NCI-H446 (cell line): ENCODE data around the gene CDC14A.
"Not testable (repeated sequence)": the region's sequence is repeated elsewhere in the genome, so short reads cannot be mapped to it uniquely, and the experiment has no call there.

Experiments used
- DNase-seq, 2 experiments: peaks; one replicate each; lab custom pipeline; 2025; lab: John Stamatoyannopoulos, UW

CDC14A gene

DNA sequence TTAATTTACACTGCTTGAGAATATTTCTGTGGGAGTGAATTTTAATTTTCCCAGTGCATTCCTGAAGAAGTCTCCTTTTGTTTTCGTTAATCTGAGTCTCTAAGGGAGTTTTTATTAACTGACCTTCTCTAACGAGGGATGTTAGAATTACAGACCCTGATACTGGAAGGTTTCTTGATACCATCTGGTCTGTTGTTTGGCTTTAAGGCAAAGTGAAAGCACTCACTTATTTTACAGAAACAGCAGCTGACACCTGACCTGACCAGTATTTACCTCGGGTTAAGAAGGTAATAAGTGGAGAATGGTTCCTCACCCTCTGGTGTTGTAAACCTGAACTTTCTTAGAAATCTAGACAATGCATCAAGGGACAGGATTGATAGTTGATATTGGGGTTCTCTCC, 12.4 kb downstream of the CDC14A start:
- no peak for DNase-seq

DNA sequence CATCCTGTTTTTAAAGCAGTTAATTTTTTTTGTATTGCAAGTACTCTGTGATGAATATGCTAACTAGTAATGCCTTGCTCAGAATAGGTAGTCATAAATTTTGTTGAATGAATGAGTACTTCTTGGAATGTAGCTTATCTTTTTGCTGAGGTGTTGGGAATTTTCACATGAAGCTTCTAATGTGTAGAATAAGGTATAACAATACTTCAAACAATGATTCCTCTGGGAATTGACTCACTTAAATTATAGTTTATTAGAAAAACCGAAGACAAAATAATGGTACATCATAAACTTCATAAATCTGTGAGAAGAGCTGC, 13.9 kb downstream of the CDC14A start:
- DNase-seq, result no peak

DNA sequence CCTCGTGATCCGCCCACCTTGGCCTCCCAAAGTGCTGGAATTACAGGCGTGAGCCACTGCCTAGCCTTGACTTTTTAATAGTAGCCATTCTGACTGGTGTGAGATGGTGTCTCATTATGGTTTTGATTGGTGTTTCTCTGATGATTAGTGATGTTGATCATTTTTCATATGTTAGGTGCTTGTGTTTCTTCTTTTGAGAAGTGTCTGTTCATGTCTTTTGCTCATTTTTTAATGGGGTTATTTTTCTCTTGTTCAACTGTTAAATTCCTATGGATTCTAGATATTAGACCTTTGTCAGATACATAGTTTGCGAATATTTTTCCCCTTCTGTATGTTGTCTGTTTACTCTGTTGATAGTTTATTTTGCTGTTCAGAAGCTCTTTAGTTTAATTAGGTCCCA, 17.0 kb downstream of the CDC14A start:
- DNase-seq, result not testable (repeated sequence)

DNA sequence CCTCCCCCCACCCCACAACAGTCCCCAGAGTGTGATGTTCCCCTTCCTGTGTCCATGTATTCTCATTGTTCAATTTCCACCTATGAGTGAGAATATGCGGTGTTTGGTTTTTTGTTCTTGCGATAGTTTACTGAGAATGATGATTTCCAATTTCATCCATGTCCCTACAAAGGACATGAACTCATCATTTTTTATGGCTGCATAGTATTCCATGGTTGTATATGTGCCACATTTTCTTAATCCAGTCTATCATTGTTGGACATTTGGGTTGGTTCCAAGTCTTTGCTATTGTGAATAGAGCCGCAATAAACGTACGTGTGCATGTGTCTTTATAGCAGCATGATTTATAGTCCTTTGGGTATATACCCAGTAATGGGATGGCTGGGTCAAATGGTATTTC, 21.6 kb downstream of the CDC14A start:
- DNase-seq, result not testable (repeated sequence)

DNA sequence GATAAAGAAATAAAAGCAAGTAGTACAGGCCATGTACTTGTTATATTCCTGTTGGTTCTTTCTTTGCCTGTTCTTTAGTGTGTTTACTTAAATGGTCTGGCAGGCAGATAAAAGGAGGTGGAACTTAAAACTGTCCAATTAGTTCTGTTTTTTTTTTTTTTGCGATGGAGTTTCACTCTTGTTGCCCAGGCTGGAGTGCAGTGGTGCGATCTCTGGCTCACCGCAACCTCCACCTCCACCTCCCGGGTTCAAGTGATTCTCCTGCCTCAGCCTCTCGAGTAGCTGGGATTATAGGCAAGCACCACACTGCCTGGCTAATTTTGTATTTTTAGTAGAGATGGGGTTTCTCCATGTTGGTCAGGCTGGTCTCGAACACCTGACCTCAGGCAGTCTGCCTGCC, 24.6 kb downstream of the CDC14A start:
- not testable (repeated sequence) for DNase-seq

DNA sequence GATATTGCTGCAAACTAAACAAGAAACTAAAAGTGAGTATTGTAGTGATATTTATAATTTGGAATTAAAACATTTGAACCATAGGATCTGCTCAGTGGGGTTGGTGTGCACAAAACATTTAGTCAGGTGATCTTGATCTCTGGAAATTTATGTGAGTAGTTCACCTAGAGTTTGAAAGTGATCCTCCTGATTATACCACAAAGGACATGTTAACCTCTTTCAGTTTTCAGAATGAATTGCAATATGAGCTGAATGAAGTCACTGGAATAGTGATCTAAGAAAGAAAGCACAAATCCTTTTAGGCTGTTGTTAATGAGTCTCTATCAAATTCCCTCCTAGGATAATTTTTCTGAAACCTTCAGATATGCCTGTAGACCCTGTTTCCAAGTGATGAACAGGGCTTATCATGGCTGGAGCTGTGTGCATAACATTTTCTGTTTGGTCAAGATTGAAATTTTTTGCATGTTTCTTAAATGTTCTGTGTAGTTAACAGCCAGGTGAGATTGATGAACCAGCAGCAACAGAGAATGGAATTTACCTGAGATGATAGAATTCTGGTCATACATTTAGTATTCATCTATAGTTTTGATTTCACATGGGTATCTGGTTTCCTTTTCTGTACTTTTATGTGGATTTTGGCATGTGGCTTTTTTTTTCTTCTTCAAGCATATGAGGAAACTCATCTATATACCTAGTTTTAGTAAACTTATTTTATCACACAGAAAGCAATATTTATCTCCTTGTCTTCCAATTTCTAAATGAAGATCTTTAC, 25.5 kb downstream of the CDC14A start:
- DNase-seq, result no peak

DNA sequence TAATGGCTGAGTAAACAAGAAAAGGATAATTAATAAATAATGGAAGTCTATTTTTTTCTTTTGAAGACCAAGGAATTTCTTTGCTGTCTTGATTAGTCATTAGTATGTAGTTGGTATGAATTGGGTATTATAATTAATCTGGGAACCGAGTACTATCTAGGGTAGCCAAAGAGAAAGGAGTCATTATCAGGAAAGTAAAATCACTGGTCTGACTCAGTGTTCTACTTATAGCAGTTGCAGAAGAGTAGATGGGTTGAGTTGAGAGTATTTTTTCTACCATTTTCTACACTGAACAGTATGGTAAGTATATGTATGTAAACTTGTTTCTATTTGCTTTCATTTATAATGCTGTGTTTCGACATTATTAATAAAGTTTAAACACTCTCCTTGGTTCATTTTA, 26.6 kb downstream of the CDC14A start:
- no peak for DNase-seq

DNA sequence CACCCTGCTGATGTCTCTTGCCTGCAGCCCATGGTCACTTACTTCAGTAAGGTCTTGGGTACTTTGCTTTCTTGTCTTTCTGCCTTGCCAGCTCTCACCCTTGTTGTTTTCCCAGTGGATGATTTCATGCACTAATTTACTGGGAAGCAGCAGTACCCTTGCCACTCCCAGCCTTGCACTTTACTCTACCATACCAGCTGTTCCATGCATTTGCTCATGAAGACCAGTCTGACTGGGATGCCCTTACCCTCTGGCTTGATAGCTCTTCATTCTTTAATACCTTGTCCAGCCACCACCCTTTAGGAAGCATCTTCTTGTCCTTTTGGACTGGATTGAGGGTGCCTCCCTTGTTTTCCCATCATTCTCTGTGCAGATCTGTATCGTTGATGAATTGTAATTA, 28.3 kb downstream of the CDC14A start:
- no peak for DNase-seq

DNA sequence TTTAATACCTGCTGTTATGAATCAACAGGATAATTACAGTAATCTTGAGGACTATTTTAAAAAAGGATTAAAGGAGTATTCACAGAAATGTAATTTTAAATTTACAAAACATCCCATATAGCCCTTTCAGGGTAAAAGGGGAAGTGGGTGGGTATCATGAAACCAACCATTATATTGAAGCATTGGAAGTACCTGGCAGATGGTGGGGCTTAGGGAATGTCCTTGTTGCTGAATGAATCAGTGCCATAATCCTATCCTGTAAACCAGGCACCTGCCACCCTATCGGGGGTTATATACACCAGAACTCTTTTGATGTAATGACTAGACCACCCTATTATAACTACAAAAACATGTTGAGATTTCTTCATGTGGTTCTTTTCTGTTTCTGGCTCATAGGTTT, 30.4 kb downstream of the CDC14A start:
- no peak for DNase-seq

DNA sequence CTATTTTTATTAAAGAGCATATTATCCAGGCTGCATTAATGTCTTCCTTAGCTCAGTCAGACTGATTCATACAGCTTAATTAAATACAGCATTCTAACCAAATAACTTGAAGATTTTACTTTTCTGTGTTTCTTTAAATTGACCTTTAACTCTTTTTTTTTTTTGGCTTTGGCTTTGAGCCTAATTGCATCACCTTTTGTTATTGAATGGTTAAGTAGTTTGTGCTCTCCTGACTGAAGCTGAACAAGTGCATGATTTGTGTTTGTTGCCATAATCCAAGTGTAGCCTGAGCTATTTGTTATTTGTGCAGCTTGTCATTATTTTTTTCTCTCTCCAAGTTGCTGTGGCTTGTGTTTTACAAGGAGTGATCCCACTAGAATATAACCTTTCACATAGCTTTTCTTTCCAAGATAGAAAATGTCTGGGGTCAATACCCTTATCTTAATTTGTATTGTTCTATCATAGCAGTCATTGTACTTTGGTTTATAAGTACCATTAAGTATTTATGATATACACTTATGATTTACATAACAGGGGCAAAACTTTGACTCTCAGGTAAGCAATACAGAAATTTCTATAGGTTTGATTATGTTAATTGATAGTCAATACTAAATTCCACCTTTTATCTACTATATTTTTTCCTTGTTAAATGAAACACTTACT, 31.6 kb downstream of the CDC14A start:
- no peak for DNase-seq

DNA sequence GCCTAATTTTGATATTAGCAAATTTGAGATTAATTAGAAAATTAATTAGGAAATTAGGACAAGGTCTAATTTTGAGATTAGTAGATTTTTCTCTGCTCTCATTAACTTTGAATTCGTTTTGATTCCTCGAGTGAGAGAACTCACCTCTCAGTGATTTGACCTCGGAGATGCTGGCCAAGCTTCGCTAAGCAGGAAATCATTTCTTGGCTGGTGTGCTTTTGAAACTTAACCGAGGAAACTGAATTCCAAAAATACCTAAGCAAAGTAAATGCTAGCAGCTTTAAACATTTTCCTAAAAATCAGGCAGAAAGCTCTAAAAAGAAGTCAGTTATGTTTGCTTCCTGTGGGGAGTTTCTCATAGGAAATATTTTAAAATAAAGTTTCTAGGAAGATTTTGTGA, 34.9 kb downstream of the CDC14A start:
- DNase-seq, result no peak

DNA sequence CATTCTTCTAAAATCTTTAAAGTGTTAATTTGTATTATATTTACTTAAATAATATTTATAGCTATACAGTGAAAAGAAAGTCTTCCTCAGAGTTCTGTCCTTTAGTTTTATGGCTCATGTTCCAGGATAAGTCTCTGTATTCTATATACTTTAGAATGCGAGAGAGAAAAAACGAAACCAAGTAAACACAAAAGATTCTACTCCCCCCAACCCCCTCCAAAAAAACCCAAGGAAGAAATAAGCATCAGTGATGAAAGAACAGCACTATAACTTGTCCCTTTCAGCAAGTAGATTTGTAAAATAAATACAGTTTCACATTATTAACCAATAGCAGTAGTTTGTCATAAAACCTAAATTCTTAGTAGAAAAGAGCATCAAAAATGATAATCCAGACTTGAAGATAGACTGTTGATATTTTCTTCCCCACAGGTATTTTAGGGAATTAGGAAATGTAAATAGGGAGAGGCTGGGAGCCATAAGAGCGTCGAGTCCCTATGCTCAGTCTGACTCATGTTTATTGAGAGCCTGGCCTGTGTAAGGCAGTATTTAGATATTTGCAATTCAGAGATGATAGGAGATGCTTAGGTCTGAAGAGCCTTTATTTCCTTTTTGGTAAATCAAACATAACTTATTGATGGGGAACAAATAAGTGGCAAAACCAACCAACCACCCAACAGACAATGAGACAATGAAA, 35.5 kb downstream of the CDC14A start:
- no peak for DNase-seq

DNA sequence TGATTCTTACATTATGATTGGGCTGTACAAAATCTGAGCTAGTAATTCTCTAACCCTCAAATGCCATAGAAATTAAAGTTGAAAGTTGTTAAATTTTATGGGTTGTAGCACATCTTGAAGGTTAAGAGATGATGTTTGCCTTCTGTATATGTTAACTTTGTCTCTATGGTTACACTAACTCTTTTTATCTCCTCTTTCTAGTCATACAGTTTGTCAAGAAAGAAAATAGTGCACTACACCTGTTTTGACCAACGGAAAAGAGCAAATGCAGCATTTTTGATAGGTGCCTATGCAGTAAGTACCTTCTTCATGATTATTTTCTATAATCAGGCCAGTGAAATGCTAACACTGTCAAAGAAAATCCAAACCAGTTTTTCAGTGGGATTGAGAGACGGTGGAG, 38.2 kb downstream of the CDC14A start:
- DNase-seq, result no peak

DNA sequence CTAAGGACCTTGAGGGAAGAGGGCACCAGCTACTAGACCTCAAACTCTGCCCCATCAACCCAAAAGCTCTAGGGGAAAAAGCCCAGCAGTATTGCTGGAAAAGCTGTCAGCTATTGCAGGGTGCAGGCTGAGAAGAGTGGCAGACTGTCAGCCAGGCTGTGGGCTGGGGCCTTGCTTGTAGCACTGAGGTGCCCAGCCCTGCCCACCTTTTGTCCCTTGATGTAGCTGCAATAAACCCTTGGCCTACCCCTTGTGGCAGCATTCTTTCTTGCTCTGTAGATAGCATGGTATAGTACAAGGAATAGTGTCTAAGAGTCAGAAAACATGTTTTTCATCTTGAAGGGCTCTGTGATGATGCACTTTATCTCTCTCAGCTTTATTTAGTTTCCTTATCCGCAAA, 39.4 kb downstream of the CDC14A start:
- no peak for DNase-seq

DNA sequence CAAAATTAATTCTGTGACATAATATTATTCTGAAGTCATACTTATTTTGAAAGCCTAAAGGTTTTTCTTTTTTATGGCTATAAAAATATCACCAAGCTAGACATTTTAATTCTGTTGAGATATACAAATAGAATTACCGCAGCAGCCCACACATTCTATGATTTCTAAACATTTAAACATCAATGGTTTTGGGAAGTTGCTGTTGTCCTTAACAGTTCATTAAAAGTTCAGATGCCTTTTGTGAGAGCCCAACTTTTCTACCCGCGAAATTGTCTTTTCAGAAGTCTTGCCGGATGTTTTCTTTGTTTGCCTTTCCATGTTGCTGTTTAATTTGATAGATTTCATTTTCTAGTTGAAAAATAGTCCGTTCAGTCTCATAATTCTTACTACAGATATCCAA, 40.5 kb downstream of the CDC14A start:
- DNase-seq, result no peak

DNA sequence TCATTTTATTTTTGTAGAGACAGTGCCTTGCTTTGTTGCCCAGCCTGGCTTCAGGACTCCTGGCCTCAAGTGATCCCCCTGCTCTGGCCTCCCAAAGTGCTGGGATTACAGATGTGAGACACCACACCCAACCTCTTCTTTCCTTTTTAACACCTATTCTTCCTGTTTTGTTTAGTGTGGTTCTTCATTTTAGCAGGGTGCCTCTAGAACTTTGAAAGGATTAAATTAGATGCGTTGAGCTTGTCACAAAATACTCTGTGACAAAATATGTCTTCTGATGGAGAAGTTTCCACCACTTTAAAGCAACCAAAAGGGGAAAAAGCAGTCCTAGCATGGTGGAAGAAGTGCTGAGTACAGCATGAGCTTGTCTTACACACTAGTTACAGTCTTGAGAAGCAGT, 42.0 kb downstream of the CDC14A start:
- DNase-seq, result no peak

DNA sequence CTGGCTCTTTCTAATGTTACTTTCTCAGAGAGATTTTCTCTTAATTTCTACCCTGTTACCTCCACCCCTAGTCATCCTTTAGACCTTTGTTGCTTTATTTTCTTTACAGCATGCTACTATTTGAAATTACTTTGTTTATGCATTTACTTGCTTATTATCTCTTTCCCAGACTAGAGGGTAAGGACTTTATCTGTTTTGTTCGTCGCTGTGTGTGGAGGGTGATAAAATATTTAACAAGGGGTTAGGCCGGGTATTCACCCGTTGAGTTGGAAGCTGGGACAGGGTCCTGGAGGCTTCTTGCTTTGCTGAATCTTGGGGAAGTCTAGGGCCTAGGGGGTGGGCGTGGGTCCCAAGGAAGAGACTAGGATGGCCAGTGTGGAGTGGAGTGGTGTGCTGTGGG, 43.6 kb downstream of the CDC14A start:
- DNase-seq, result no peak

DNA sequence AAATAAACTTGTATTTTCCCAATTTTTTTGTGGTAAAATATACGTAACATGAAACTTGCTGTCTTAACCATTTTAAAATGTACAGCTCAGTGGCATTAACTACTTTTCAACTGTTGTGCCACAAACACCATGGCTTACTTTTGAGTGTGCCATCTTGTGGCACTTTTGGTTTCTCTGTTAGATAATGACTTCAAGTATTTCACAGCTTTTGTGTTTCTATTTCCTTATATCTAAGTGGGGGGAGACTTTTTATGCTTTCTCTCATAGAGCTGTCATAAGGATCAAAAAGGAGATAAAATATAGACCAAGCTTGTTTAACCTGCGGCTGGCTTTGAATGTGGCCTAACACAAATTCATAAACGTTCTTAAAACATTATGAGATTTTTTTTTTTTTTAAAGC, 44.3 kb downstream of the CDC14A start:
- DNase-seq, result no peak

DNA sequence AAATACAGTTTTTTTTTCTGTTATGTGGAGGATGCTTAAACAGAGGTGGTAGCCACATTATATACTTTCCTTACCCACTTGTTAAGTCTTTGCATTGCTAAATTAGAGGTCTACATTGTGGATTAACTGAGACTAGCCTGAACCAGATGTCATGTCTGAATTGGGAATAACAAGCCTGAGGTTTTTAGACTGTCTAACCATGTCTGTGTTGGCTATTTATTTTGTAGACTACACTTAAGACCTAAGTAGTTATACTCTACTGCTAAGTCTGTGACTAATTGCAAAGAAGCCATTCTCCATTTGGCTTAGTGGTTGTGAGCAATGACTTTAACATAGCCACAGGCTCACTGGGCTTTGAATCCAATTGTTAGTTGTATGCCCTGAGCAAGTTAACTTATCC, 45.4 kb downstream of the CDC14A start:
- DNase-seq, result no peak

DNA sequence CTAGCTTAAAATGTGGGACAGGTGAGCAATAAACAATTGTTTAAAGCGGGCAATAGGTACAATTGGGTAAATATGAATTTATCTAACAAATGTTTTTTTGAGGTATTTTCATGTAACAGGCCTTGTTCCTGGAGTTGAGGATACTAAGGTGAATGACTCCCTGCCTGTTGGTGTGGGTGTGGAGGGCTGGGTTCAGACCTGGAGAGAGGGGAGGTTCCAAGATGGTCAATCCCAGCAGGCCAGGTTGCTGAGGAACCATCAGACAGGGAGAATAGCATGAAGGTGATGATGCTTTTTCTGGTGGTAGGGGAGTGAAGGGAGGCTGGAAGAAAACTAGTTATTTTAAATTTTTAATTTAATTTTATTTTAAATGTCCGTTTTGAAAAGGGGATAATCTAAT, 46.3 kb downstream of the CDC14A start:
- DNase-seq, result no peak

DNA sequence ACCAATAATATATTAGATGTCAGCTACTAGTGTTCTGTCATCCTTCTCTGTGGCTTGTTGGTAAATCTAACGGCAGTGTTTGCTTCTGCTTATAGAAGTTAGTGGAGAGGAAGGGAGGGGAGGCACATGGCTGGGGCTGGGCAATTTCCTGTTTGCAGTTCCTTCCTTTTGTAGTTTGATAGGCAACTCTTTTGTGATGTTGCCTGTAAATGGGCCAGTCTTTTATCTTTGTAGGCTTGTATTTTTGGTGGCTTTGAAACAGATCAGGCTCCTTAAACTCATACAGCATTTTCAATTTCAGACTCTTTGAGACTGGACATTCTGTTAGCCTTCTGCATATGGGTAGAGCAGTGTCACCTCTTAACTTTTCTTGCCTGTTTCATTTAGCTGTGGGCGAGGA, 48.1 kb downstream of the CDC14A start:
- DNase-seq, result no peak

DNA sequence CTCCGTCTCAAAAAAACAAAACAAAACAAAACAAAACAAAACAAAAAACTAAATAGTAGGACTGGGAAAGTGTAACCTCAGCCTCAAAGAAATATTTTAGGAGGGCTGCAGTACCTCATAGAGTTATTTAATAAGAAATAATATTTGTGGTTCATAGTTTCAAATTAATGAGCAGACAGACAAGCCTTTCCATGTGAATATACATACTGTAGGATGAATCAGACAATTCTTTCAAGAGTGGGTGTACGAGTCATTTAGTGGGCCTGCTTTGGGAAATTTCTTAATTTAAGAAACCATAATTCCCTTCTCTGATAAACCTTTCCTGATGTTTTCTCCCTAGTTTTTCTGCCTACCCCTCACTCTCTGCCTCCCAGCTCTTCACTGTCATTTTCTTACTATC, 52.5 kb downstream of the CDC14A start:
- no peak for DNase-seq

DNA sequence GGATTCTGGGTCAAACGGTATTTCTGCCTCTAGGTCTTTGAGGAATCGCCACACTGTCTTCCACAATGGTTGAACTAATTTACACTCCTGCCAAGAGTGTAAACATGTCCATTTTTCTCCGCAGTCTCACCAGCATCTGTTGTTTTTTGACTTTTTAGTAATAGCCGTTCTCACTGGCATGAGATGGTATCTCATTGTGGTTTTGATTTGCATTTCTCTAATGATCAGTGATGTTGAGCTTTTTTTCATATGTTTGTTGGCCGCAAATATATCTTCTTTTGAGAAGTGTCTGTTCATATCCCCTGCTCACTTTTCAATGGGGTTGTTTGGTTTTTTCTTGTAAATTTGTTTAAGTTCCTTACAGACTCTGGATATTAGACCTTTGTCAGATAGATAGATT, 53.6 kb downstream of the CDC14A start:
- not testable (repeated sequence) for DNase-seq

DNA sequence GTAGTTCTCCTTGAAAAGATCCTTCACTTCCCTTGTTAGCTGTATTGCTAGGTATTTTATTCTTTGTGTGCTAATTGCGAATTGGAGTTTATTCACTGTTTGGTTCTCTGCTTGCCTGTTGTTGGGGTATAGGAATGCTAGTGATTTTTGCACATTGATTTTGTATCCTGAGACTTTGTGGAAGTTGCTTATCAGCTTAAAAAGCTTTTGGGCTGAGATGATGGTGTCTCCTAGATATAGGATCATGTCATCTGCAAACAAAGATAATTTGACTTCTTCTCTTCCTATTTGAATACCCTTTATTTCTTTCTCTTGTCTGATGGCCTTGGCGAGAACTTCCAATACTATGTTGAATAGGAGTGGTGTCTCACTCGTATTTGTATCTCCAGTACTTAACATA, 55.1 kb downstream of the CDC14A start:
- not testable (repeated sequence) for DNase-seq
